HG02610 (cell line): ENCODE data around the gene QPRT.
"Not testable (repeated sequence)": the region's sequence is repeated elsewhere in the genome, so short reads cannot be mapped to it uniquely, and the experiment has no call there.

Experiments used
- ATAC-seq: cut with Tn5 transposase; IDR thresholded peaks from one replicate; pipeline ENCODE4 v1.9.1; 2021; ENCODE audit warnings: mild to moderate bottlenecking, moderate library complexity; ENCODE audit not compliant: unreplicated experiment

Gene QPRT

GRCh38 chr16:29744541-29745101 is 65.6 kb downstream of the QPRT start:
- ATAC-seq = no peak

GRCh38 chr16:29745121-29745852 is 66.3 kb downstream of the QPRT start:
- peak; percentile 34 for ATAC-seq

- ATAC-seq = peak; percentile 64
These were observed 66.9 kb downstream of the QPRT start, which contains the start of gene C16orf54 for GRCh38 chr16:29745853-29746345. Gene C16orf54, minus strand, starts transcription at chr16:29745990. Its CDS starts 1,039 bp downstream, at chr16:29744951.

- not testable (repeated sequence) for ATAC-seq
These were observed 67.5 kb downstream of the QPRT start for GRCh38 chr16:29746518-29746917.
